Suppressor macrophage treated with lipopolysaccharide for 4 hours (primary cell): ENCODE measurements around the gene FIZ1.

Experiments
- DNase-seq: peaks from one replicate; pipeline ENCODE4 v3.0.0-alpha.2; 2020

Gene FIZ1

GRCh38 chr19:55566823-55567222, 32.5 kb downstream of the FIZ1 start:
- no peak for DNase-seq

- DNase-seq = no peak
Observed at GRCh38 chr19:55563261-55563690, 36.0 kb downstream of the FIZ1 start.

GRCh38 chr19:55559684-55560083, 39.6 kb downstream of the FIZ1 start:
- DNase-seq = no peak

GRCh38 chr19:55554741-55555152, 44.6 kb downstream of the FIZ1 start:
- no peak for DNase-seq

- no peak for DNase-seq
Observed at GRCh38 chr19:55554302-55554701, 45.0 kb downstream of the FIZ1 start.

GRCh38 chr19:55553217-55554182, 45.8 kb downstream of the FIZ1 start:
- no peak for DNase-seq

GRCh38 chr19:55552620-55553019, 46.7 kb downstream of the FIZ1 start:
- DNase-seq = no peak

GRCh38 chr19:55552206-55552605, 47.1 kb downstream of the FIZ1 start:
- no peak for DNase-seq

- DNase-seq = no peak
Observed at GRCh38 chr19:55550321-55550650, 49.0 kb downstream of the FIZ1 start.

- DNase-seq = no peak
Observed at GRCh38 chr19:55549500-55550320, 49.6 kb downstream of the FIZ1 start.

GRCh38 chr19:55546822-55547614, 52.3 kb downstream of the FIZ1 start:
- peak; percentile 87 for DNase-seq

GRCh38 chr19:55546011-55546410, 53.3 kb downstream of the FIZ1 start:
- no peak for DNase-seq

GRCh38 chr19:55545443-55545842, 53.9 kb downstream of the FIZ1 start, which contains the start of gene SBK3:
TSS of gene SBK3 (minus strand) at chr19:55545543. CDS start at chr19:55545543, 0 bp downstream.
- no peak for DNase-seq

GRCh38 chr19:55544776-55545439, 54.4 kb downstream of the FIZ1 start:
- no peak for DNase-seq

GRCh38 chr19:55544014-55544413, 55.3 kb downstream of the FIZ1 start:
- DNase-seq = no peak

- DNase-seq = no peak
Observed at GRCh38 chr19:55543567-55543966, 55.8 kb downstream of the FIZ1 start.

- DNase-seq = no peak
Observed at GRCh38 chr19:55542292-55542855, 56.9 kb downstream of the FIZ1 start.
